ENCODE results near the gene TLL2.

Gene TLL2

DNA sequence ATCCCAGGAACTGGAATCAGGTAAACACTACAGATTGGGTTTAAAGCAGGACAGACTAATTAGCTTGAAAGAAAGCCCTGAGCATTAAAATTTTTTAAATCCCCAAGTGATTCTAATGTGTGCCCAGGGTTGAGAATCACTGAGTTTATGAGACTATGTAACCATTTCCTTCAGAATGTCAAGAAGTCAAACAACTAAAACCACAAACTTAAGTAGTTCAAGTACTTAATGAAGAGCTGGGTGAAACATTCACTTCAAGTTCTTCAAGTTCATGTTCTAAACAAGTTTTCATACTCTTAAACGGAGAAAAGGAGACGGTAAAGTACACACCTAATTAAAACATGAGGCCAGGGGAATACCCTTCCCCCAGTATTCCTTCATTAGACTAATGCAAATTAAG, 28.2 kb upstream of the TLL2 start:
- FAIRE-seq, result no peak

DNA sequence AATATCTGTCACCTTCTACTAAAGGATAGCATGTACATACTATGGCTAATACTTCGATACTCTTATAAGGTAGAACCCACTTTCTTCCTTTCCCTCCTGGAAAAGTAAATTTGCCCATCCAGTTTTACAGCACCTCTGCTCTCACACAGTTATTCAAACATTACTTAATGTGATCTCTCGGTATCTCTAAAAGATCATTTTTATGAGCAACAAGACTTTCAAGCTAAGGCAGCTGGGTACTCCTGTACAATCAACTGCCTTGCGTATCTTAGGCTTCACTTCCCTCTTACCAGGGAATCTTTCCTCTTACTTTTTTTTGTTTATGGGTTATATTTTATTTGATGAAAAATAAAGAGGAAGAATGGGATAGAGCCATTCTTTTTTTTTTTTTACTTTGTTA, 26.5 kb upstream of the TLL2 start:
- FAIRE-seq, result no peak
- DNase-seq (ENCODE audit: insufficient read length, low spot score), result no peak
- TF ChIP-seq, protein P1, sequence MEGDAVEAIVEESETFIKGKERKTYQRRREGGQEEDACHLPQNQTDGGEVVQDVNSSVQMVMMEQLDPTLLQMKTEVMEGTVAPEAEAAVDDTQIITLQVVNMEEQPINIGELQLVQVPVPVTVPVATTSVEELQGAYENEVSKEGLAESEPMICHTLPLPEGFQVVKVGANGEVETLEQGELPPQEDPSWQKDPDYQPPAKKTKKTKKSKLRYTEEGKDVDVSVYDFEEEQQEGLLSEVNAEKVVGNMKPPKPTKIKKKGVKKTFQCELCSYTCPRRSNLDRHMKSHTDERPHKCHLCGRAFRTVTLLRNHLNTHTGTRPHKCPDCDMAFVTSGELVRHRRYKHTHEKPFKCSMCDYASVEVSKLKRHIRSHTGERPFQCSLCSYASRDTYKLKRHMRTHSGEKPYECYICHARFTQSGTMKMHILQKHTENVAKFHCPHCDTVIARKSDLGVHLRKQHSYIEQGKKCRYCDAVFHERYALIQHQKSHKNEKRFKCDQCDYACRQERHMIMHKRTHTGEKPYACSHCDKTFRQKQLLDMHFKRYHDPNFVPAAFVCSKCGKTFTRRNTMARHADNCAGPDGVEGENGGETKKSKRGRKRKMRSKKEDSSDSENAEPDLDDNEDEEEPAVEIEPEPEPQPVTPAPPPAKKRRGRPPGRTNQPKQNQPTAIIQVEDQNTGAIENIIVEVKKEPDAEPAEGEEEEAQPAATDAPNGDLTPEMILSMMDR (IDR thresholded peaks at IDR 0.05; ENCODE audit: insufficient read depth, missing control alignments), result no peak

More for the DNA sequence above, 28.2 kb upstream of the TLL2 start:
- TF ChIP-seq, protein P1 (IDR thresholded peaks at IDR 0.05; ENCODE audit: insufficient read depth, missing control alignments), result no peak
- no peak for DNase-seq (ENCODE audit: insufficient read length, low spot score)

DNA sequence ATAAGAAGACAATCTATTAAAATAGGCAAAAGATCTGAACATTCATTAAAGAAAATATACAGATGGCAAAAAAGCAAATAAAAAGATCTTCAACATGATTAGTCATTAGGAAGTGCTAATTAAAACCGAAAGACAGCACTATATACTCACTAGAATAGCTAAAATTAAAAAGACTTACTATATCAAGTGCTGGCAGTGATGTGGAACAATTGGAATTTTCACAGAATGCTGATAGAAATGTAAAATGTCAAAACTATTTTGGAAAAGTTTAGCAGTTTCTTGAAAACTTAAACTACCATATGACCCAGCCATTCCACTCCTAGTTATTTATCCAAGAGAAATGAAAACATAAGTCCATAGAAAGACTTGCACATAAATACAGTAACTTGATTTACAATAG, 25.0 kb upstream of the TLL2 start:
- no peak for DNase-seq (ENCODE audit: insufficient read length, low spot score)
- FAIRE-seq, result no peak
- TF ChIP-seq, protein P1 (IDR thresholded peaks at IDR 0.05; ENCODE audit: insufficient read depth, missing control alignments), result no peak

DNA sequence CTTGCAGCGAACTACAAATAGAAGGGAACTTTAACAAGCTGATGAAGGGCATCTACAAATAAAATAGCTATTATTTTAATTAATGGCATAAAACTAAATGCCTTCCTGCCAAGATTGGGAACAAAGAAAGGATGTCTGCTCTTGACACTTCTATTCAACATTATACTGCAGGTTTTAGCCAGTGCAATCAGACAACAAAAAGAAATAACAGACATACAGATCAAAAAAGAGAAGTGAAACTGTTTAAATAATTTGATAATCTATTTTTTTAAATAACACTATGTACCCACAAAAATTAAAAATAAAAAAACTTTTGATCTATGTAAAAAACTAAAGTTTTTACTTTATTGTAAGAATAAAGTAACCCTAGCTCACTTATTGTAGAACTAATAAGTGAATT, 22.4 kb upstream of the TLL2 start:
- TF ChIP-seq, protein P1 (IDR thresholded peaks at IDR 0.05; ENCODE audit: insufficient read depth, missing control alignments), result no peak
- FAIRE-seq (no peak), DNase-seq (ENCODE audit: insufficient read length, low spot score) (no peak)

DNA sequence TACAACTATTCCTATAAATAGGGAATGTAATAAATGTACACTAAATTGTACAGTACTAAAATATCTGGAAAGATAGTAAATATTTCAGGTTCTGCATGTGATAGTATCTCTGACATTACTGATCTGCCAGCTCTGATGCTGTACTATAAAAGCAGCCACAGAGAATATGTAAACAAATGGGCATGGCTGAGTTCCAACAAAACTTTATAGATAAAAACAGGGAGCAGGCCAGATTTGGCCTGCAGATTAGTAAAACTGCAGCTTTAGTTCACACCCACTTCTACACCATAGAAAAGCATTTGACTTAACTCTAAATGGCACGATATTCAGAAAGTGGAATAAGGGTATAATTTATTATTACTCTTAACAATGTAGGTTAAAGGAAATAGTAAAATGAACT, 18.8 kb upstream of the TLL2 start:
- FAIRE-seq, result no peak
- TF ChIP-seq, protein P1 (IDR thresholded peaks at IDR 0.05; ENCODE audit: insufficient read depth, missing control alignments), result no peak
- no peak for DNase-seq (ENCODE audit: insufficient read length, low spot score)

DNA sequence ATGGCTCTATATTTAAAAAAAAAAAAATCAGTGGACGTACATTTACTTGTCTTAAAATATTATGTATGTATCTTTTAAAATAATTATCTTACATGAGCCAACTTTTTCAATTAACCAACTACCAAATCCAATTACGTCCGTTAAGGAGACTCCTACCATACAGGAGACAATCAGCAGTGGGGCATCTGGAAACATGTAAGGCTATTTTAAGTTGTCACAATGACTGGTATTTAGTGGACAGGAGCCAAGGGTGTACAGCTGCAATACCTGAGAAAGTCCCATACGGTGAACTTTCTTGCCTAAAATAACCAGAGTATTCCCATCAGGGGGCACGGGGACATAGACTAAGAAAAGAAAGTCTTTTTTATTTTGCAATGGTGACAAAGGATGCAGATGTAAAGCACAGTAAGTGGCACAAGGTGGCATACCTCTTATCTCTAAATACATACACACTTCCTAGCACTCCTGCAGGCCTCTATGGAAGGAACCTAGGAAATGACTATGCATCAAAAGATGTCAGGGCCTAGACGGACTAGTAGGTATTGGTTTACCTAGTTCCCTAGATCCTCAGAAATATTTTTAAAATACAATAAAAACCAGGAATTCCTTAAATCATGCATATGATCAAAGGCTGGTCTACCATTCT, 16.0 kb upstream of the TLL2 start:
- no peak for FAIRE-seq
- DNase-seq (ENCODE audit: insufficient read length, low spot score), result no peak
- TF ChIP-seq, protein P1 (IDR thresholded peaks at IDR 0.05; ENCODE audit: insufficient read depth, missing control alignments), result no peak

DNA sequence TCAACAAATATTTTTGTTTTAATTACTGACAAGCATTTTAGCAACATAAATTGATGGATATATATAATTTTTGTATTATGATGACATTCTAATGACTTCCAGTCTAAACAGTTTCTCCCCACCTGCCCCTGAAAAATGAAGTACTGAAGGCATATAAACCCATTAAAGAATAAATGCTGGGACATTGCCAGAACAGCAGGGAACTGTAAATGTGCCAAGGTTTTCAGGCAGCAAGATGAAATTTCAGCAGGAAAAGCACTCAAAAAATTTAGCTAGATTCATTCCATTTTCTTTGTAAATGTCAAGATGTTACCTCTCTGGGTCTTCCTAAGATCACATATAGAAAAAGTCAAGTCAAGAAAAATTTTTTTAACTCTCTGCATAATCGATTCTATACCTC, 11.0 kb upstream of the TLL2 start:
- TF ChIP-seq, protein P1 (IDR thresholded peaks at IDR 0.05; ENCODE audit: insufficient read depth, missing control alignments), result no peak
- DNase-seq (ENCODE audit: insufficient read length, low spot score) (no peak), FAIRE-seq (peak; percentile 16)
